ENCODE data around the gene COL11A2.
"Not testable (repeated sequence)": the region's sequence is repeated elsewhere in the genome, so short reads cannot be mapped to it uniquely, and the experiment has no call there.

COL11A2 gene

DNA sequence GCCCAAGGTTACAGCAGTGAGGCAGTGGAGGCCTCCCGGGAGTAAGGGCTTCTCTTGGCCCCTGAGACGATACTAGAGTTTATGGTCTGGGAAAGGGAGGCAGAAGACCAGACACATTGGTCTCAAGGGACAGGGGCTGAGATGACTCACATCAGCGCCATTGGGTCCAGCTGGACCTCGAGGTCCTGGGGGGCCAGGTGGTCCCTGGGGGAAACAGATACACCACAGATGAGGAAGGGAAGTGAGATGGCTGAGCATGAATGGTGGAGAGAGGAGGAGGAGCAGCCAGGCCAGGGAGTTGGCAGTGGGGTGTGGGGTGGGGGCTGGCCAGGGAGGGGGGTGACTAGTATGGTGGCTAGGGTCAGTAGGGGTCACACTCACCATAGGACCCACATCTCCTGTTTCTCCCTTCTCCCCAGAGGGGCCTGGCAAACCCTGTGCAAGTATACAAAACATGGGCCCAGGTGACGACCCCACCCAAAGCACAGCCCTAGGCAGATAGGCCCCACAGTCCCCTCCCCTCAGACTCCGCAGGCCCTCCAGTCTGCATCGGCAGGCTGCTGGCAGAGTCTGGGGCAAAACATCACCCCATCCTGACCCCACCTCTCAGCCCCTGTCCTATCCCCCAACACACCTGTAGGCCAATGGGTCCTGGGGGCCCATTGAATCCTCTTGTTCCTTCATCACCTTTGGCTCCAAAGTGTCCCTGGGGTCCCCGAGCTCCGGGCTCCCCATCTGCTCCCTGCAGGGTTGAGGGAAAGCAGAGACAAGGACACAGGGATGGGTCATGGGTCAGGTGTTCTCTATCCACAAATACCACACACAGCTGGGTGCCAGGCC, 21.9 kb downstream of the COL11A2 start:
- DNase-seq = no peak

DNA sequence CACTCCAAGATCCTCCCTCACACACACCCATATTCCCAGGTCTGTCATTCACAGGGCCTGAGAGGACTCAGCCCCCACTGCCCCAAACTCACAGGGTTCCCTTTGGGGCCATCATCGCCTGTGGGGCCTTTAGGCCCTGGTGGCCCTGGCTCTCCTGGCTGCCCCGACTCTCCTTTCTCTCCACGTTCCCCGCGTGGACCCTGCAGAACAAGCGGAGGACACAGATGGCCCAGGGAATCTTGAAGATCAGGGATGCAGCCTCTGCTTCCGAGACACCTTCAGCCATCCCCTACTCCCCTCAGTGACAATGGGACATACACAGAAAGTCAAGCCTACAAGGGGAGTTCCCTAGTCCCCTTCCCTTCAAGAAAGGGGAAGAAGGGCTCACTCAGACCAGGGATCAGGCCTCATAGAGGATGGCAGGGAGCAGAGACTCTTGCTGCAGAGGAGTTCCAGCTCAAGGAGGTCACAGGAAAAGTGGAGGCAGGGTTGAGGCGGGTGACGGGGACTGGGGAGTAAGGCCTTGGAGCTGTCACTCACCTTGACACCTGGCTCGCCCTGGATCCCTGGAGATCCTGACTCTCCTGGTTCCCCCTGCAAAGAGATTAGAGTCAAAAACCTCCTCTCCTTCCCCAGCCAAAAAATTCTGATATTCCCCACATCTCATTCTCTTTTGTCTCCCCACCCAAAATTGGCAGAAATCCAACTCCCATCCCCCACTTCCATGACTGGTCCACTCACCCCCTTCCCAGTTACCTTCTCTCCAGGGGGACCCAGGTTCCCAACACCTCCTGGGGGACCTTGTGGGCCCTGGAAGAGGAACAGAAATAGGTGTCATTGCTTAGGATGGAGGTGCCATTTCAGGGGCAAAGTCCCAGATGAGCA, 22.7 kb downstream of the COL11A2 start:
- DNase-seq = no peak

DNA sequence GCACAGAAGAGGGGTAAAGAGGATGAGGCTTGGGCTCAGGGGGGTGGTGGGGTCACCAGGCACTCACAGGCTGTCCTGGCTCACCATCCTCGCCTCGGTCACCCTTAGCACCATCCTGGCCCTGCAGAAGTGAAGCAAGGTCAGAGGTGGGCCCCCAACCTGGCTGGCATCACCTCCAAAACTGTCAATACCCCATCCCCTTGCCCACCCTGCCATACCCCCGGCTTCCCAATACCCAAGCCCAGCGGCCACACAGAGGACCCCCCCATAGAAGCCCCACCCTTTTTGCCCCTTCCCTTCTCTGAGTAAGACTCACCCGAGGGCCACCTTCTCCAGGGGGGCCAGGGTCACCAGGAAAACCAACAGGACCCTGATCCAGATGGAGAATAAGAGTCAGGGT, 23.6 kb downstream of the COL11A2 start:
- DNase-seq = no peak

DNA sequence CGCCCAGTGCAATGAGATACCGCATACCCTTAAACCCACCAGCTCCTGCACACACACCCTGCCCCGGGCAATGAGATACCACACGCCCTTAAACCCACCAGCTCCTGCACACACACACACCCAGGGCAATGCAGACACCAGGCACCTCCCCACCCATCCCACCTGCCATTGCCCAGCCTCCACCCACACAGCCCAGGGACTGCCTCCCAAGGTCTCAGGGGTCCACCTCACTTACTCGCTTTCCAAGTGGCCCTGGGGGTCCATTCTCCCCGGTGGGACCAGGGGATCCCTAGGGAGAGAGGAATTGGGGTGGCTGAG, 24.0 kb downstream of the COL11A2 start:
- DNase-seq = no peak

DNA sequence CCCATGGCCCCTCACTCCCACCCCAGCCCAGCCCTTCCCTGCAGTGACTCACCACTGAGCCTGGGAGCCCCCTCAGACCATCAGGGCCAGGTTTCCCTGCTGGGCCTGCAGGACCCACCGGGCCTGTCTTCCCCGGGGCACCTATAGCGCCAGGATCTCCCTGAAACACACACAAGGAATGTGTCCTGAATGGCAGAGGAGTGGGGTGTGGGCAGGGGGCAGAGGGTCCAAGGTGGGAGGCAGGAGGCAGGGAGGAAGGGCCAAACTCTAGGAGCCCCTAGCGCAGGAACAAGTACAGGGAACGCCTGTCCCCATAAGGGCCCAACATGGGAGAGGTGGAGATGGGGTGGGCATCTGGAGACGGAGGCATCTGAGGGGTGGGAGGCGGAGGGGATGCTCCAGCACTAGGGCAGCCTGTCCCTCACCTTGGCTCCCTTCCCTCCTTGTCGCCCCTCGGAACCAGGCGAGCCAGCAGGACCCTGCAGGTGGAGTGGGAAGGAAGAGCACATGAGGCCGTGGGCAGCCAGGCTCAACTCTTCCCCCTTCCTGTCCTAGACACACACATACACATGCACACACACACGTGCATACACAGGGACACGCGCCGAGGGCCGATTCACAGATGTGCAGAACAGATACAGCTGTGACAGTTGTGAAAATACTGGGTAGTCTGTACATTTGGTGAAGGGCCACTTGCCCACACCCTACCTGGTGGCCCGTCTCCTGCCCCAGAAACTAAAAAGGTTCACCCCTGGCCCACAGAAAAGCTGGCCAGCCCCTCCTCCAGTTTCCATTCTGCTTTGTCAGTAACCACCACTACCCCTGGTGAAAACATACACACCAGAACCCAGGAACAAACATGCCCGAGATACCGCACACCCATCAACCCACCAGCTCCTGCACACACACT, 24.6 kb downstream of the COL11A2 start:
- DNase-seq = no peak

DNA sequence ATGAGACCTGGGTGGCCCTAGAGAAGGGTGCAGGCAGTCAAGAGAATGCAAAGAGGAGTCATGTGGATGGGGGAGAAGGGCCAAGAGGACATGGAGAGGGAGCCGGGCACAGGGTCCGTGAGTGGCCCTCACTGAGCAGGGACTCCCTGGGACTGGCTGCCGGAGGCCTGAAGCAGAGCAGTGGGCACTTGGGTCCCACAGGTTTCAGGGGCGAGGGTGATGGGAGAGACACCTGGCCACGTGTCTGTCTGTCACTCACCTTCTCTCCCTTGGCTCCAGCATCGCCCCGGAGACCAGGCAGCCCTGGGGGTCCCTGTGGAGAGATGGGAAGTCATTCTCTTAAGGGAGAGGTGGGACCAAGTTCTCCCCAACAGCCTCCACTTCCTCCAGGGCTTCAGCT, 25.5 kb downstream of the COL11A2 start:
- no peak for DNase-seq

DNA sequence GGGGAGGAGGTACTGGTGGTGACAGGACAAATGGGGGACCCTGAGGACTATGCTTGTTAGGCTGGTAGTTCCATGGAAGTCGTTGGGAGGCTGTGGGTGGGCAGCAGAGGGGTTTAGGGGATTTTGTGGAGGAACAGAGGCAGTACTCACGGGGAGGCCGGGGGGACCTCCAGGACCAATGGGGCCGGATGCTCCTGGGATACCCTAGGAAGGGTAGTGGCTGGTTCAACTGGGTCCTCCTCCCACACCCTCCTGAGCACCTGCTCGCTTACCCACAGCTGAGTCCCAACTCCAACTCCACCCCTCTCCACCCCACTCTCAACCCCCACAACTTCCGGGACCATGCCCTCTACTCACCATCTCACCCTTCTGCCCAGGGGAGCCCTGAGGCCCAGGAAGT, 25.9 kb downstream of the COL11A2 start:
- no peak for DNase-seq

DNA sequence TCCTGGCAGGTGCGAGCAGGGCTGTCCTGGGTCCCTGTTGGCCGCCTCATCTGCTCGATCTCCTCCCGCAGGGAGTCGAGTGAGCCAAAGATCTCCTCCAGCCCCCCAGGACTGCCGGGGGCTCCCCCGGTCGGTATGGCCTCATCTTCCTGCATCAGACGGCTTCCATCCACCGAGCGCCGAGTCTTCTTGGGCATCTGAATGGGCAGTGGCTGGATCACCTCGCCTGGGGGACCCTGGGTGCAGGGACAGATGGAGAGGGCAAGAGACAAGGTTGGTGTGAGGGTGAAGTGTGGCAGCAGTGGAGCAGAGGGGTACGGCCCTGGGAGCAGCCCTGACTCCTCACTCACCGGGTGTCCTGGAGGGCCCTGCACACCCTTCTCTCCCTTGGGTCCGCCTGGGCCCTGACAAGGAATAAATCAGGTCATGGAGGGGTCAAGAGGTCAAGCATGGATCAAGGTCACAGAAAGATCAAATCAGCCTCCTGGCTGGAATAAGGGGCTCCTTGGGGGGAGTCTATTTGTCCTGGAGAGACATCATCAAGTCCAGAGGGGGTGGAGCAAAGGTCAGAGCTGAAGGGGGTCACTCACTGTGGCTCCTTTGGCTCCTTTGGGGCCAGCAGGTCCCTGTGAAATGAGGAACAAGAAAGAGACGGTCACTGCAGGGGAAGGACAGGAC, 26.5 kb downstream of the COL11A2 start:
- DNase-seq = no peak

DNA sequence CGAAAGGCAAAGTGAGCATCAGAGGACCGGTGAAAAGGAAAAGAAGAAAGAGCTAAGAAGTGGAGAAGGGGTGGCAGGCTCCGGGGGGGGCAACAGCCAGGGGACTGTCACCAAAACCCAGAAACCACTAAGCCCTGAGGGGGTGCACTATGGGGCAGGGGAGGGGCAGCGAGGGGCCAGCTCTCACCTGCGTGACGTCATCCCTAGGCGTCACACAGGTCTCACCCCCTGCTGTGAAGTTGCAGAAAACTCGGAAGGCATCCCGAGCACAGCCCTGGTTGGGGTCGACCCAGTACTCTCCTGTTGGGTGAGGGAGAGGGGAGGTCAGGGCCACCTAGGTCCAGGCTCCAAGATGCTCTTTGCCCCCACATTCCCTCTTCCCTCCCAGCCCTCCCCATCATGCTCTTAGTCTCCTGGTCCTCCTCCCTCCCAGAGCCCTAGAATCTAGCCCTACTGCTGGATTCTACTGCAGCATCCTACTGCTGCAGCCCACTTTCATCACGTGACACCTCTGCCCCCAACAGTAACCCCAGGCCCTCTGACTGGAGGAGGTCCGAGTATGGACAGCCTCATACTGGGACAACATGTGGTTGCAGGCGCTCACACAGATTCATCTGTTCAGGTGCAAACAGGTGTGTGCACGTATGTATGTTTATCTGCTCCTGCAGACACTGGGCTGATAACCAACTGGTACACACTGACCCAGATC, 27.4 kb downstream of the COL11A2 start:
- no peak for DNase-seq

DNA sequence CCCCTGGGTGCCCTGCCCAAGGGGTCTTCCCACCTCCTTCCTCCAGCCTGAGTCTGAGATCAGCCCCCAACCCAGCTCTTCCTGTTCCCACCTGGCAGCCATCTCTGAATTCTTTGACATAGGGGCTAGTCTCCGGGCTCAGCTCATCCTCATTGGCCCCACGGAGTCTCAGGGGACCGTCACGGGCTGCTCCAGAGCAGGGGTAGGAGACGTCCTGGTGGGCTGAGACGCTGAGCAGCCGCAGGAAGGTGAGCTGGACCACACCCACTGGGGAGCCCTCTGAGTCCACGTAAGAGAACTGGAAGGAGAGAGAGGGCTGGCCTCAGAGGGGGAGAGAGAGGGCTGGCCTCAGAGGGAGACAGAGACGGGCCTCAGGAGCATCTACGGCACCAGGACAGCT, 28.1 kb downstream of the COL11A2 start:
- no peak for DNase-seq

DNA sequence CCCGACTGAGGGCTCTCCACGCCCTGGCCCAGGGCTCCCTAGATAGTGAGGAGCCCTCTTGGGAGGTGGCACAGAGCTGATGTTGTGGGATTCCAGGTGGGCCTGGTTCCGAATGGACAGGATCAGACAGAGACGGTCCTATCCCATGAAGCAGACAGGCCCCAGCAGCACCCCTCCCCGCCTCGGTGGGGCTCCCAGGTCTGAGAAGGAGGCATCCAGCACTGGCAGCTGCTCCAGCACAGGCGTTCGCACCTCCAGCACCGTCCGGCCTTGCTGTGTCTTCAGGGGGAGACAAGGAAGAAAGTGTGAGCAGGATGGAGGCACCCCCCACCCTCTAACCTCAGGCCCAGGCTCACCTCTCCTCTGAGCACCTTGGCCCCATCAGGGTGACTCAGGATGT, 28.7 kb downstream of the COL11A2 start:
- DNase-seq = no peak

DNA sequence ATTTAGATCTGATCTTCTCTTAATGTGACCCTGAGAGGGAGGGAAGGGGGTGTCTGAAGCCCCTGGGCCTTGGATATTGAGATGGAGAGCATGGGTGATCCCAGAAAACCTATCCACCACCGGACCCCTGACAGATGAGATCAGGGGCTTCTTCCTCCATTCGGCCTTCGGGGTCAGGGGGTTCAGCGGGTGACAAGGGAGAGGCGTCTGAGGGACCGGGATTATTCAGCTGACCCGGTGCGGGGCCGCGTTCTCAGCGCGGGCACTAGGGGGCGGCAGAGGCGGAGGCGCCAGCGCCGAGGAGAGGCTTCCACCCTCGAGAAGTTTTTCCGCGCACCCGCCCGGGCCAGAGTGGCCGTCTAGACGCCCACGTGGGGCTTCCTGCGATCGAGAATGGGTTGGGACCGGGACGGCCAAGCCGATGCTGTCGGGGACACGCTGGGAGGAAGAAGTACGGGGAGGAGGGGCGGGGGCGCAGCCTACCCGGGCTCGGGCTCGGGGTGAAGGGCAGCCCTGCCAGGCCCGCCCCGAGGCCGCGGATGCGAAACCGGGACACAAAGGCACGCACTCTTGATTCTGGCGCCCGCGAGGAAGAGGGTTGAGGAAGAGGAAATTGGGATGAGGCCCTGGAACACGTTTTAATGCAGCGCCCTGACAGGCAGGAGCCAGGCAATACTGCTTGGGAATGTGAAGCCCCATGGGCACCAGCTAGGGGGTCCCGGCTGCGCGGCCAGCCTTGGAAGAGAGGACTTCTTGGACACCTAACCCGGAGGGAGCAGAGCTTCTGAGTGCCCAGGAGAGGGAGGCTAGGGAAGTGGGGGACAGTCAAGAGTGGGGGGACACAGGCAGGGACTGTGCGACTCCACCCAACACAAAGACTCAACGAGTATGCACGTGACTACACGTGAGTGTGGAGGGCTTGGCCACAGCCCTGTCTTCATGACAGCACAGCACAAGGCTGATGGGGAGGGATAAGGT, 30.6 kb downstream of the COL11A2 start:
- peak; percentile 52 for DNase-seq

DNA sequence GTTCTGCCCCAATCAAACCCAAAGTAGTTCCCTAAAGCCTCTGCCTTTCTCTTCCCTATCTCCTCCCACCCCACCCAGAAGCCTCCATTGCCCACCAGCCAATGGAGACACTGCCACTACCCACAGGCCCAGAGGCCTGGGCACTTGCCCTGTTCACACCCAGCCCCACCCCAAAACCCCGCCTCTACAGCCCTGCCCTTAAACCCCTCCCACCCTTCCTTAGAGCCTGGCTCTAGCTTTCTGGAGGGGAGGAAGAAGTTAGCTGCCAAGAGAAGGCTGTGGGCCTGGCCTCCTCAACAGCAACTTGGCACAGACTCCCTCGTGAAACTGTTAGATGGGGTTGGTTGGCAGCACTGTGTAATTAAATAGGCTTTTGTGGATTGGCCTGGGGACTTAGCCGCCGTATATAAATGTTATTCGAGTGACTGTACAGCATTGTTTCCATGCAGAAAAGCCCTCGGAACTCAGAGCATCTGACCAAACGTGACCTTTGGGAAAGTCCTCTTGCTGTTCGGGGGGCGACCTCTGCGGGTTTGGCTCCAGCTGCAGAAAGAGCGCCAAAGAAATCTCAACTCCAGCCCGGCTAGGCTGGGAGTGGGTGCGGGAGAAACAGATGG, 31.4 kb downstream of the COL11A2 start:
- no peak for DNase-seq

DNA sequence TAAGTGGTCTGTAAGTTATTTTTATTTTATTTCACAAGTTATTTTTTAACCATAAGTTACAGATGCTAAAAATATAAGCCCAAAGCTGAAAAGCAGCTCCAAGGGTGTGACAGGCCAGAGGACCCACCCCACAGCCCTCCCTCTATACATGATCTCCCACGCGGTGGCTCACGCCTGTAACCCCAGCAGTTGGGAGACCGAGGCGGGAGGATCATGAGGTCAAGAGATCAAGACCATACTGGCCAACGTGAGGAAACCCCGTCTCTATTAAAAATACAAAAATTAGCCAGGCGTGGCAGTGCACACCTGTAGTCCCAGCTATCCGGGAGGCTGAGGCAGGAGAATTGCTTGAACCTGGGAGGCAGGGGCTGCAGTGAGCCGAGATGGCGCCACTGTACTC, 32.2 kb downstream of the COL11A2 start:
- no peak for DNase-seq

DNA sequence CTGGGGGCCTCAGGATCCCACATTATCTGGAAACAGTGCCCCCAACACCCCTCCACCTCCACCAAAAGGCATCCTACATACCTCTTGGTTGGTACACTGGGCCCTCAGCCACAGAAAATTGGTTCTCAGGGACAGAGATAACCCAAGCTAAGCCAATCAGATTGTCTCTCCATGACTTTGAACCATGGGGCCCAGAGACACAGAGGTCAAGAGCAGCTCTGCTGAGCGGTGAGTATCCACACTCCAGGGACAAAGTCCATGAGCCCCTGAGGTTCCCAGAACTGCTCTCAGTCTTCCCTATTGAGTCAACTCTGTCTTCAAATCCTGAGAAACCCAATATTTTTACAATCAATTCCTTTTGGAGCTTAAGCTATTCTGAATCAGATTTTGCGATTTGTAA, 35.3 kb downstream of the COL11A2 start:
- no peak for DNase-seq

DNA sequence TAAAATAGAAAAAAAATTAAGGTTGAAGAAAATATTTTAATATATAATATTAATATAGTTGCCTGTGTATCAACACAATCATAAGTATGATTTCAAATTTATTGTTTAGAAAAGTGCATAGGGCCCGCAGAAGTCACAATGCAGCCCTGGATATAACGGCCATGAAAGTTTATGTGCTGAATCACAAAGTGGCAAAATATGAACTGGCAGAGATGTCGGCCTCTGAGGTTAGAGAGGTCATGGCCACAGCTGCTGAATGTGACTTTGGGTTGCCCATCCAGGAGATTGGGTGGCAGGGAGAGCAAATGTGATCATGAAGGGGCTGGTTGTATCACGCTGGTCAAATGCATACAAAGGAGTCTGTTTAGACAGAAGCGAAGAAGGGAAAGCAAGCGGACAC, 35.7 kb downstream of the COL11A2 start:
- DNase-seq = no peak

DNA sequence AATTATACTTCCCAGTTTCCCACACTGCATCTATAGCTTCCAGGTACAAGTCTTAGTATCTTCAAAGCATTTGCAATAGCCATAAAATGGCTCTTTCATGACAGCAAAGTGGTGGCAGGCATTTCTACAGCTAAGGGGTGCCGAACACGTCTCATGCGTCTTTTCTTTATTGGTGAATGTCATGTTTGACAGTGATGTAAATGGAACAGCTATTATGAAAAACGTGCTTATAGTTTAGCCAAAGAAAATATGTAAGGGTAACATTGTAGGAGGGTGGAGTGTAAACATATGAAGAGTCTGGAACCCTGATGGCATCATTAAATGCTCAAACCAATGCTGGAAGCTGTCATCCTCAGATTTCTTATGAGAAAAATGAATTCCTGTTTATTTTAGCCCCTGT, 37.9 kb downstream of the COL11A2 start:
- no peak for DNase-seq

DNA sequence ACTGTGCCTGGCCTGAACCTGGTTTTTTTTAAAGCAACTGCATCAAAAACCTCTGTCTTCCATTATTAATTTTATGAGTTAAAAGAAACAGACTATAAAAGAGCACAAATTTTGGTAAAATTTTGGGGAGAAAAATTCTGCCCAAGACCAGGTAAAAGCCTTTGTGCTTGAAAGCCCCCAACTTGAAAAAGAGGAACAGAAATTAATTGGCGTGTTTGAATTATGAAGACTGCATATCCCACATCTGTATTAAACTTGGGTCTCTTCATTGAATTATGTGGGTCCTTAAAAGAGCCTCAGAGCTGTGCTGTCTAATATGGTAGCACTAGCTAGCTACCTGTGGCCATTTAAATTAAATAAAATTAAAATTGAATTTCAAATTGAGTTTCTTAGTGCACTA, 41.2 kb downstream of the COL11A2 start:
- no peak for DNase-seq

DNA sequence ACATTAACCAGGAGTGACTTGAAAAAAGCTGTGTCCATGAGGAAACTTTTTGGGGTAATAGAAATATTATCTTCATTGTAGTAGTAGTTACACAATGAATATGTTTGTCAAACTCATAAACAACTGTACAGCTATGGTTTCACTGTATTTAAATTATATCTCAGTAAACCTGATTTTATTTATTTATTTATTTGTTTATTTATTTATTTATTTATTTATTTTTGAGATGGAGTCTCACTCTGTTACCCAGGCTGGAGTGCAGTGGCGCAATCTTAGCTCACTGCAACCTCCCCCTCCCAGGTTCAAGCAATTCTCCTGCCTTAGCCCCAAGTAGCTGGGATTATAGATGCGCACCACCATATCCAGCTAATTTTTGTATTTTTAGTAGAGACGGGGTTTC, 41.7 kb downstream of the COL11A2 start:
- DNase-seq = not testable (repeated sequence)
